H9 (cell line): ENCODE measurements around the gene NET1. TPM values are rescaled to one million over a fixed set of nuclear protein-coding genes. Genes with fewer than 3 reads are reported as not detected.
A peak's percentile ranks its signal among the peaks of the same experiment; 100 is the strongest.

Experiments
- DNase-seq: peaks from one replicate; pipeline ENCODE4 v3.0.0-alpha.2; 2017
- H2AFZ ChIP-seq: one replicate; pipeline ENCODE4 v1.6.1; 2013; ENCODE audit warnings: mild to moderate bottlenecking, low read length, control low read depth, moderate library complexity
- H2AK5ac ChIP-seq: 2 replicates; pipeline ENCODE4 v1.6.1; 2013; ENCODE audit warnings: low read length, control low read depth, mixed read lengths; ENCODE audit not compliant: insufficient read length
- H2BK120ac ChIP-seq: one replicate; pipeline ENCODE4 v1.6.1; 2013; ENCODE audit warnings: low read depth, mild to moderate bottlenecking, low read length, control low read depth, inconsistent platforms; ENCODE audit not compliant: poor library complexity, severe bottlenecking
- H2BK12ac ChIP-seq: 2 replicates; pipeline ENCODE4 v1.6.1; 2013; ENCODE audit warnings: low read length, control low read depth, mixed read lengths, low read depth; ENCODE audit not compliant: insufficient read length
- H2BK15ac ChIP-seq: 2 replicates; pipeline ENCODE4 v1.6.1; 2013; ENCODE audit warnings: low read depth, low read length, control low read depth
- H2BK20ac ChIP-seq: one replicate; pipeline ENCODE4 v1.6.1; 2013; ENCODE audit warnings: low read depth, mild to moderate bottlenecking, low read length, control low read depth, inconsistent platforms; ENCODE audit not compliant: poor library complexity, severe bottlenecking
- H2BK5ac ChIP-seq: 2 replicates; pipeline ENCODE4 v1.6.1; 2013; ENCODE audit warnings: low read length, control low read depth, mixed read lengths; ENCODE audit not compliant: insufficient read length
- H3K14ac ChIP-seq: 2 replicates; pipeline ENCODE4 v1.6.1; 2013; ENCODE audit warnings: low read length, control low read depth; ENCODE audit not compliant: insufficient read depth
- H3K18ac ChIP-seq: 2 replicates; pipeline ENCODE4 v1.6.1; 2013; ENCODE audit warnings: low read depth, mild to moderate bottlenecking, mixed read lengths, low read length, control low read depth; ENCODE audit not compliant: insufficient read length
- H3K23ac ChIP-seq: 2 replicates; pipeline ENCODE4 v1.6.1; 2013; ENCODE audit warnings: low read length, control low read depth, mixed read lengths, low read depth; ENCODE audit not compliant: insufficient read length
- H3K23me2 ChIP-seq: 2 replicates; pipeline ENCODE4 v1.6.1; 2013; ENCODE audit warnings: low read depth, mild to moderate bottlenecking, mixed read lengths, low read length, control low read depth; ENCODE audit not compliant: insufficient read length, poor library complexity, severe bottlenecking
- H3K27ac ChIP-seq: 2 replicates; pipeline ENCODE4 v1.5.1; 2013; ENCODE audit warnings: low read length, control low read depth, mixed read lengths, low read depth; ENCODE audit not compliant: insufficient read length
- H3K27me3 ChIP-seq: 2 replicates; pipeline ENCODE4 v1.6.1; 2013; ENCODE audit warnings: low read length, control low read depth, inconsistent platforms; ENCODE audit not compliant: insufficient read depth
- H3K4ac ChIP-seq: 2 replicates; pipeline ENCODE4 v1.6.1; 2013; ENCODE audit warnings: low read depth, mild to moderate bottlenecking, control low read depth, inconsistent platforms, low read length, moderate library complexity
- H3K4me1 ChIP-seq: 2 replicates; pipeline ENCODE4 v1.6.1; 2013; ENCODE audit warnings: low read length, control low read depth, inconsistent platforms; ENCODE audit not compliant: insufficient read depth
- H3K4me2 ChIP-seq: 2 replicates; pipeline ENCODE4 v1.6.1; 2013; ENCODE audit warnings: low read length, control low read depth, mixed read lengths; ENCODE audit not compliant: insufficient read length, insufficient read depth
- H3K56ac ChIP-seq: 2 replicates; pipeline ENCODE4 v1.6.1; 2013; ENCODE audit warnings: low read depth, mild to moderate bottlenecking, mixed read lengths, low read length, control low read depth; ENCODE audit not compliant: insufficient read length
- H3K79me1 ChIP-seq: 2 replicates; pipeline ENCODE4 v1.6.1; 2013; ENCODE audit warnings: low read depth, mild to moderate bottlenecking, moderate library complexity, low read length, control low read depth, inconsistent platforms; ENCODE audit not compliant: insufficient read depth, poor library complexity, severe bottlenecking
- H3K79me2 ChIP-seq: 2 replicates; pipeline ENCODE4 v1.6.1; 2013; ENCODE audit warnings: low read length, control low read depth, inconsistent platforms; ENCODE audit not compliant: insufficient read depth
- H3K9ac ChIP-seq: 2 replicates; pipeline ENCODE4 v1.6.1; 2013; ENCODE audit warnings: low read length, control low read depth, mixed read lengths; ENCODE audit not compliant: insufficient read length; ENCODE audit errors: extremely low read depth
- H3K9me3 ChIP-seq: one replicate; pipeline ENCODE4 v1.6.1; 2013; ENCODE audit warnings: low read depth, low read length, inconsistent platforms; ENCODE audit not compliant: control insufficient read depth
- H3T11ph ChIP-seq: one replicate; pipeline ENCODE4 v1.6.1; 2013; ENCODE audit warnings: mild to moderate bottlenecking, low read length, control low read depth, inconsistent platforms
- H4K20me1 ChIP-seq: one replicate; pipeline ENCODE4 v1.6.1; 2013; ENCODE audit not compliant: control insufficient read depth, insufficient read length, insufficient read depth
- H4K5ac ChIP-seq: 2 replicates; pipeline ENCODE4 v1.6.1; 2013; ENCODE audit warnings: low read depth, mild to moderate bottlenecking, mixed read lengths, low read length, control low read depth; ENCODE audit not compliant: insufficient read length
- H4K8ac ChIP-seq: replicated peaks from 2 replicates; pipeline ENCODE4 v1.6.1; 2013; ENCODE audit warnings: low read length, control low read depth, mixed read lengths, low read depth; ENCODE audit not compliant: insufficient read length
- H4K91ac ChIP-seq: 2 replicates; pipeline ENCODE4 v1.6.1; 2013; ENCODE audit warnings: low read depth, mild to moderate bottlenecking, moderate library complexity, mixed read lengths, low read length, control low read depth; ENCODE audit not compliant: insufficient read length
- H3K27ac Mint-ChIP-seq, 3 experiments: 2 replicates in 2 of 3; 3 replicates in 1 of 3; pipeline ENCODE4 v1.8.0; 2020 to 2021; ENCODE audit warnings: mixed read lengths in 3 of 3, mild to moderate bottlenecking in 1 of 3, moderate library complexity in 1 of 3
- H3K27me3 Mint-ChIP-seq: 2 replicates; pipeline ENCODE4 v1.8.0; 2021; ENCODE audit warnings: low read depth, mild to moderate bottlenecking, moderate library complexity, mixed read lengths
- H3K36me3 Mint-ChIP-seq, 3 experiments: 2 replicates in 2 of 3; 3 replicates in 1 of 3; pipeline ENCODE4 v1.8.0; 2020 to 2021; ENCODE audit warnings: low read depth in 3 of 3, mixed read lengths in 3 of 3; ENCODE audit not compliant: insufficient read depth in 1 of 3
- H3K4me1 Mint-ChIP-seq, 2 experiments: 2 replicates each; pipeline ENCODE4 v1.8.0; 2020; ENCODE audit warnings: mixed read lengths in 2 of 2
- H3K4me3 Mint-ChIP-seq, 2 experiments: 2 replicates in 1 of 2; 3 replicates in 1 of 2; pipeline ENCODE4 v1.8.0; 2020 to 2021; ENCODE audit warnings: mild to moderate bottlenecking in 2 of 2, mixed read lengths in 2 of 2, moderate library complexity in 1 of 2
- H3K9me3 Mint-ChIP-seq, 2 experiments: 2 replicates in 1 of 2; 3 replicates in 1 of 2; pipeline ENCODE4 v1.8.0; 2020; ENCODE audit warnings: mild to moderate bottlenecking in 2 of 2, mixed read lengths in 2 of 2, moderate library complexity in 1 of 2
- WGBS: extraction: QIAGEN DNeasy Blood & Tissue Kit; methylation state at CpG from one replicate; pipeline ENCODE4 v1.1.7; 2013; ENCODE audit warnings: missing lambda C conversion rate, low lambda C conversion rate, mixed read lengths; ENCODE audit not compliant: insufficient read length; ENCODE audit errors: extremely low coverage; 5-methylcytosine and 5-hydroxymethylcytosine counted together
- total RNA-seq: library from RNA; stranded (reverse); gene quantifications from 2 replicates; pipeline ENCODE4 v1.2.1, GENCODE V29; 2021
- TF ChIP-seq, protein P1 (sequence below): fragments of 200-600 bp; sonication (generic); conservative IDR thresholded peaks from 3 replicates; pipeline ENCODE4 v1.8.0; 2021; ENCODE audit warnings: antibody characterized with exemption, mild to moderate bottlenecking

NET1 gene
- total RNA-seq, 1 experiment from 2014 or later = 50.6 TPM

DNA sequence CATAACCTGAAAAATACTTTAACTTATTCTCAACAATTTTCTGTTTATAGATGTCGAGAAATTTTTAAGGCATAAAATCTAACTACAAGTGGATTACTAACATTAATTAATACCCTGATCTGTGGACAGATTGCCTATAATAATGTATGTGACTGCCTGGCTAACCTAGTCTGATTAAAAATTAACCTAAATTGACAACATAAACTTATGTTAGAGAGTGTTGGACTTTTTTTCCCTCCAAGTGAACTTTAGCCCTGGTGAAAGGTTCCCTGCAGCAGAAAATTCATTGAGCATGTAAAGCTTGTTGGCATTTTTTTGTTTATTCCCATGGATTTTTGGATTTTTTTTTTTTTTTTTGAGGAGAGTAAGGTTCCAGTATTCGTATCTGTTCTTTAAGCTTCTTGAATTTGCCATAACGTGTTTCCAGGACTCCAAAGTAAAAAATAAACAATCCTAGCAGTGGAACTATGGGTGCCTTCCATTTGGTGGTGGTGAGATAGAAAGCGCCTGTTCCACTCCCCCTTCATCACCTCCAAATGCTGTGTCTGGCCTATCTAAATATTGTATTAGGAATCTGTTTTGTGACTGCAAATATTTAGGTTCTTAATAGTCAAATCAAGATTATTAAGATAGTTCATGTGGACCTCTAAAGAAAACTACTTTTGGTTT lies 36.1 kb downstream of the NET1 start:
- TF ChIP-seq, protein P1, sequence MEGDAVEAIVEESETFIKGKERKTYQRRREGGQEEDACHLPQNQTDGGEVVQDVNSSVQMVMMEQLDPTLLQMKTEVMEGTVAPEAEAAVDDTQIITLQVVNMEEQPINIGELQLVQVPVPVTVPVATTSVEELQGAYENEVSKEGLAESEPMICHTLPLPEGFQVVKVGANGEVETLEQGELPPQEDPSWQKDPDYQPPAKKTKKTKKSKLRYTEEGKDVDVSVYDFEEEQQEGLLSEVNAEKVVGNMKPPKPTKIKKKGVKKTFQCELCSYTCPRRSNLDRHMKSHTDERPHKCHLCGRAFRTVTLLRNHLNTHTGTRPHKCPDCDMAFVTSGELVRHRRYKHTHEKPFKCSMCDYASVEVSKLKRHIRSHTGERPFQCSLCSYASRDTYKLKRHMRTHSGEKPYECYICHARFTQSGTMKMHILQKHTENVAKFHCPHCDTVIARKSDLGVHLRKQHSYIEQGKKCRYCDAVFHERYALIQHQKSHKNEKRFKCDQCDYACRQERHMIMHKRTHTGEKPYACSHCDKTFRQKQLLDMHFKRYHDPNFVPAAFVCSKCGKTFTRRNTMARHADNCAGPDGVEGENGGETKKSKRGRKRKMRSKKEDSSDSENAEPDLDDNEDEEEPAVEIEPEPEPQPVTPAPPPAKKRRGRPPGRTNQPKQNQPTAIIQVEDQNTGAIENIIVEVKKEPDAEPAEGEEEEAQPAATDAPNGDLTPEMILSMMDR = no peak
- WGBS = no CpG with 5 or more reads among the region's 4 CpGs

More for the DNA sequence above, 36.1 kb downstream of the NET1 start:
- peak overlapping the region; percentile 53 for H3K4me2 ChIP-seq
- H2BK15ac ChIP-seq = no peak overlapping the region
- H3K56ac ChIP-seq = no peak overlapping the region
- no peak overlapping the region for H3K14ac ChIP-seq
- H2BK12ac ChIP-seq = no peak overlapping the region
- no peak overlapping the region for H2AK5ac ChIP-seq
- no peaks in the 10 kb centered on the region for H4K20me1 ChIP-seq
- no peak overlapping the region for H3K4ac ChIP-seq
- H4K8ac ChIP-seq = no peak overlapping the region
- no peak overlapping the region for H3K27ac ChIP-seq
- DNase-seq = no peak
- H3K9ac ChIP-seq = peak overlapping the region; percentile 31
- no peak overlapping the region for H2BK120ac ChIP-seq
- Mint-ChIP-seq H3K4me3 (peak overlapping the region; percentile 11 to 90; a peak in 4 of 5 replicates), H3K27ac (no peak overlapping the region; a peak in 1 of 7 replicates), H3K27me3 (no peaks in the 10 kb centered on the region), H3K36me3 (peaks cover 20 to 21% (median 21%) of the 10 kb centered on the region in 3 experiments), H3K9me3 (no peaks in the 10 kb centered on the region), H3K4me1 (peaks cover 28 to 29% of the 10 kb centered on the region in 2 experiments)
- H2AFZ ChIP-seq = no peak overlapping the region
- no peak overlapping the region for H2BK20ac ChIP-seq
- no peak overlapping the region for H4K5ac ChIP-seq
- no peak overlapping the region for H3T11ph ChIP-seq
- no peak overlapping the region for H3K18ac ChIP-seq
- no peaks in the 10 kb centered on the region; the same call in 1 of the 2 replicates for H3K4me1 ChIP-seq
- no peak overlapping the region for H2BK5ac ChIP-seq
- no peaks in the 10 kb centered on the region for H3K79me1 ChIP-seq
- H3K23me2 ChIP-seq = no peaks in the 10 kb centered on the region
- H3K9me3 ChIP-seq = no peaks in the 10 kb centered on the region
- no peaks in the 10 kb centered on the region for H3K27me3 ChIP-seq
- no peak overlapping the region for H4K91ac ChIP-seq
- no peak overlapping the region for H3K23ac ChIP-seq
- peaks cover 14% of the 10 kb centered on the region; the same call in 1 of the 2 replicates for H3K79me2 ChIP-seq
